ENCODE data around the gene GPC1.
"Not testable (repeated sequence)": the region's sequence is repeated elsewhere in the genome, so short reads cannot be mapped to it uniquely, and the experiment has no call there.

Gene GPC1, protein sequence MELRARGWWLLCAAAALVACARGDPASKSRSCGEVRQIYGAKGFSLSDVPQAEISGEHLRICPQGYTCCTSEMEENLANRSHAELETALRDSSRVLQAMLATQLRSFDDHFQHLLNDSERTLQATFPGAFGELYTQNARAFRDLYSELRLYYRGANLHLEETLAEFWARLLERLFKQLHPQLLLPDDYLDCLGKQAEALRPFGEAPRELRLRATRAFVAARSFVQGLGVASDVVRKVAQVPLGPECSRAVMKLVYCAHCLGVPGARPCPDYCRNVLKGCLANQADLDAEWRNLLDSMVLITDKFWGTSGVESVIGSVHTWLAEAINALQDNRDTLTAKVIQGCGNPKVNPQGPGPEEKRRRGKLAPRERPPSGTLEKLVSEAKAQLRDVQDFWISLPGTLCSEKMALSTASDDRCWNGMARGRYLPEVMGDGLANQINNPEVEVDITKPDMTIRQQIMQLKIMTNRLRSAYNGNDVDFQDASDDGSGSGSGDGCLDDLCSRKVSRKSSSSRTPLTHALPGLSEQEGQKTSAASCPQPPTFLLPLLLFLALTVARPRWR

DNA sequence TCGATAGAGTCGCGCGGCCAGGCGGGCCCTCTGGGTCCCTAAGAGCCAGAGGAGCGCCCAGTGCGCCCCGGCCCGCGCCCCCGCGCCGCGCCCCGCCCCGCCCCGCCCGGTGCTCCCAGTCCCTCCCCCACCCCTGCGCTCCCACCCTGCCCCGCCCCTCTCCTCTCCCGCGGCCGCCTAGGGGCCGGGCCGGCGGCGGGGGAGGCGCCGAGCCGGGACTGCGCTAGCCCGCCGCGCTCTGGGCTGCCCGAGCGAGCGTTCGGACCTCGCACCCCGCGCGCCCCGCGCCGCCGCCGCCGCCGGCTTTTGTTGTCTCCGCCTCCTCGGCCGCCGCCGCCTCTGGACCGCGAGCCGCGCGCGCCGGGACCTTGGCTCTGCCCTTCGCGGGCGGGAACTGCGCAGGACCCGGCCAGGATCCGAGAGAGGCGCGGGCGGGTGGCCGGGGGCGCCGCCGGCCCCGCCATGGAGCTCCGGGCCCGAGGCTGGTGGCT is at the start of gene GPC1:
Gene GPC1, plus strand, starts transcription at position 207 of the 491 bp plus-strand sequence. Its CDS starts 256 bp downstream, at position 463.
- no peak for FAIRE-seq

DNA sequence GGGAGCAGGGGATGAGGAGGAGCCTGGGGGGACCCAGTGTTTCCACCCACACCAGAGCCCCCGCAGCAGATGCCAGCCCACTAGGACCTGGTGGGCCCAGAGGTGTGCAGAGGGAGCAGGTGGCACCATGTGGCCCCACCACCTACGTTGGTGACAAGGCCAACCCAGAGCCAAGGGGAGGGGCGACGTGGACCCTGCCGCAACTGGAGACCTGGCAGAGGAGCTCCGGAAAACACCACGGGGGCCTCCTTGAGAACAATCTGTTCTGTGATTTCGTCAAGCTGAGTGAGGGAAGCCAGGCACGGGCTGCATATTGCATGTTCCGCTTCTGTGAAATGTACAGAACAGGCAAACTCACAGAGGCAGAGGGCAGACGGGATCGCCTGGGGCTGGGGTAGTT is 49.1 kb upstream of the GPC1 start:
- no peak for FAIRE-seq

DNA sequence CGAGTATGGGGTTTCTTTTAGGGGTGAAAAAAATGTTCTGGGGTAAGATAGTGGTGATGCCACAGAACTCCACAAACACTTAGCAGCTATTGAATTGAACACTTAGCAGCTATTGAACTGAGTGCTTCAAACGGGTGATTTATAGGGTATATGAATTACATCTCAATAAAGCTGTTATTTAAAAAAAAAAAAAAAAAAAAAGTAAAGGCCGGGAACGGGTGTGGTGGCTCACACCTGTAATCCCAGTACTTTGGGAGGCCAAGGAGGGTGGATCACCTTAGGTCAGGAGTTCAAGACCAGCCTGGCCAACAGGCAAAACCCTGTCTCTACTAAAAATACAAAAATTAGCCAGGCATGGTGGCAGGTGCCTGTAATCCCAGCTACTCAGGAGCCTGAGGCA is 48.7 kb upstream of the GPC1 start:
- not testable (repeated sequence) for FAIRE-seq

DNA sequence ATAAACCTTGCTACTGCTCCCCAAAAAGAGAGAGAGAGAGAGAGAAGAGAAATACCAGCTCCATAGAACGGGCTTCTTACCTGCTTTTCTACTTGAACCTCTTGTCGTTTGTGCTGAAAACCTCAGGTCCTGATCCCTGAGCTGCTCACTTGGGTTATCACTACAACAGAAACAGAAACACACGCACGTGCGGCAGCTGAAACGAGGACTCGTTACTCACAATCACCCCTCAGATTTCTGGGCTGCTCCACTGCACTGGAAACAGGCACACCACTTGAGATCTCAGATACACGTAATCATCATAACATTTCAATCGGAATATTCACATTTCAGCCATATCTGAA is 48.2 kb upstream of the GPC1 start:
- FAIRE-seq: no peak

DNA sequence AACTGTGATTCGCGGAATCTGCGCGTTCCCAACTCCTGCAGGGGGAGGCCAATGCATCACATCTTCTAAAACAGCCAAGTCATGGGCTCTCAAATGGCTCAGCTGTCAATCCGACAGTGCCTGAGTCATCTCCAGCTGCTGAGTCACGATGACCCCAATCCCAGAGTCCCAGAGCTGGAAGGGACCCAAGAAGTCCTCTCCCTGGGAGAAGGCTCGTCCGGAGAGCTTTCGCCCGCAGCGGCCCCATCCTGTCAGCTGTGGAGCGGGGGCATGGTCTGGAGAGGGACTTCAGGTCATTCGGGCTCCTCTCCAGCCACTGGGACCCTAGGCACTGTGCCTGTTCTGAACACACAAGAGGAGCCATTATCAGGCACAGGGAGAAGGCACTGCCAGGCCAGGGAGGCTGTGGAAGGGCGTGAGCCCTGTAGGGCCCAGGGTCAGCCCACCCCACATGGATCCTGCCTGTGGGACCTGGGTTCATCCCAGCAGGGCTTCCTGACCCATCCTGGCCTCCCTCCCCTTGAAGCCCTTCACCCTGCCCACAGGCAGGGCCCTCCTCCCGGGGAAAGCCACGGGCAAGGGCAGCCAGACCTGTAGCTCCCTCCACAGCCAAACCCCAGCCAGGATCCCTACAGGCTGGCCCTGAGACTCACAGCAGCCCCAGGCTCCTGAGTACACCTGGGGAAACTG is 47.6 kb upstream of the GPC1 start:
- no peak for FAIRE-seq

DNA sequence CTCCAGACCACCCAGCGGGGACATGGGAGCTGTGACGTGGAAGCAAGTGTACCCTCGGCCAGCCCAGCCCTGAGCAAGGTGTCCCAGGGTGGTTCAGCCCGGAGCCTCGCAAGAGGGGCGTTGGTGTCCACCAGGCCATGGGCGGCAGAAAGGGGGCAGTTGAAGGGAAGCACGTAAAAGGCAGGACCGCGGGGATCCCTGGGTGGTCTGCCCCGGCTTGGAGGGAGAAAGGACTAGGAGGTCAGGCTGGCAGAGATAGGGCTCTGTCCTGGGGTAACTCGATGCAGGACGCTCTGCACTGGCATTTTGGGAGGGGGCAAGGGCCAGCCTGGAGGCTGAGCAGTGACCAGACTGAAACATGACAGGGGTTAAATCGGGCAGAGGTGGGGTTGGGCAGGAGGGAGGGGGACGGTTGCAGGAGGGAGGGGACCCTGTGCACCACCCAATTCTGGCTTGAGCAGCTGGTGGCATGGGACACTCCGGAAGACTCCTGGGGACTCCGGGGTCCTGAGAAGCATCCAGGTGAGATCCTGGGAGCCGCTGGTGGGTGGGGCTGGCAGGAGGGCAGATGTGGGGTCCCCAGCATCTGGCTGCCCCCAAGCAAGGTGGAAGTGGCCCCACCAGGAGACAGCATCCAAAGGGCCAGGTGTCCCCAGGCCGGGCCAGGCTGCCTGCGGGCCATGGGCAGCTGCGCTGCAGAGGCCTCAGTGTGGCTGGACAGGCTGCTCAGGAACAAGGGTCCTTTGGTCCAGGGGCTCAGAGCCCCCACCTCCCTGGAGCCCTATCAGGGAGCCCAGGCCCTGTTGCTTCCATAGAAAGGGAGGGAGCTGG is 46.8 kb upstream of the GPC1 start:
- no peak for FAIRE-seq

DNA sequence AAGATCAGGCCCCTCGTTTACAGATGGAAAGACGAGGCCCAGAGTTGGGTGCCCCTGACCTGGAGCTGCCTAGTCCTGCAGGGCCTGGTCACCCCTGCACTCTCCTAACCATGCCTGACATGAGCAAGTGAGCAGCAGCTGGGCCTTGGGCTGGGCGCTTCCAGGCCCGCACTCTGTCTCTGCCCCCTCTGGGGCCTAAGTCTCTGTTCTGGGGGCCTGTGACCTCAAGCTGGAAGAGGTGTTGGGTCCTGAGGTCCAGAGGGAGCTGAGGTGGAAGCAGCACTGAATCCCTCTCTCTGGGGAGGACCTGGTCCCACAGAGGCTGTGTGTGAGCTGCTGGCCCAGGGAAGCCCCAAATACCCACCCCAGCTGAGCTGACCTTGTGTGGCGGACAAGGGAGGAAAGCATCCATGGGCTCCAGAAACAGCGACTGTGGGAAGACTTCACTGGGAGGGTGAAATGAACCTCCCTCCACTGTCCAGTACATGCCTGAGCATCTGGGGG is 46.1 kb upstream of the GPC1 start:
- FAIRE-seq: no peak

DNA sequence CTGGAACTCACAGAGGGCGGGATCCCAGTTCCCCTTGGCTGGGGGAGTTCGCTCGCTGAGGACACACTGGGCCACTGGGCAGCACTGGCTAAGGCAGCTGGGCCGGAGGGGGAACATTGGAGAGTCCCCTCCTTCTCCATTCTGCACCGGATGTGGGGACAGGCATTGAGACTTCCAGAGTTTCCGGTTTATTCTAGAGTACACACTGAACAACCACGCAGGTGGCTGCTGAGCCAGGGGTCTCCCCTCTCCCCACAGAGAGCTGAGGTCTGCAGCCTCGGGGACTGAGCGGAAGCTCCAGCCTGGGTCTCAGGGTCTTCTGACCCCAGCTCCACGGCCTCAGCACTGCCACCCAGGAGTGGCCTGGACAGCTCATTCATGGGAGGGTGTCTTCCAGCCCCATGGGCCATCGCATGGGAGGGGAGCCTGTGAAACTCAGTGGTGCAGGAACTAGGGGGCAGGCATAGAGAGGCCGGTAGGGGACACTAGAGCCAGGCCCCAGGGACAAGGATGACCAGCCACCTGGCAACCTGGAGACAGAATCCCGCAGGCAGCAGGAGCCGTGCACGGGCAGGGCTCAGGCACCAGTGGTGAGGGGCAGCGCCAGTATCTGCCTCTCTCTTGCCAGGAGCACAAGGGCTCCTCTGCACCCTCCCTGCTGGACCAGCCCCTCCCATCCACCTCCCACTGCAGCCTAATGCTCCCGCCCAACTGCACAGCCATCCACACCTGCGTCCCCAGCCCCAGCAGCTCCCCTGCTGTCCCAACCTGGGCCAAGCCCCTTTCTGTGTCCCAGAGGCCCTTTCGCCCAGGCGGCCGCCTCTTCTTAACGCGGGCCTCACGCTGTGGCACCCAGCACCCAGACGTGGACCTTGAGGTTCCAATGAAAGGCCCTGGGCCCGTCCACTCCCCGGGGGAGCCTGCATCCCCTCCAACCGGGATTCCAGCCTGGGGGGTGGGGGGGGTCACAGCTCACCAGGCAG is 45.1 kb upstream of the GPC1 start:
- FAIRE-seq: no peak

DNA sequence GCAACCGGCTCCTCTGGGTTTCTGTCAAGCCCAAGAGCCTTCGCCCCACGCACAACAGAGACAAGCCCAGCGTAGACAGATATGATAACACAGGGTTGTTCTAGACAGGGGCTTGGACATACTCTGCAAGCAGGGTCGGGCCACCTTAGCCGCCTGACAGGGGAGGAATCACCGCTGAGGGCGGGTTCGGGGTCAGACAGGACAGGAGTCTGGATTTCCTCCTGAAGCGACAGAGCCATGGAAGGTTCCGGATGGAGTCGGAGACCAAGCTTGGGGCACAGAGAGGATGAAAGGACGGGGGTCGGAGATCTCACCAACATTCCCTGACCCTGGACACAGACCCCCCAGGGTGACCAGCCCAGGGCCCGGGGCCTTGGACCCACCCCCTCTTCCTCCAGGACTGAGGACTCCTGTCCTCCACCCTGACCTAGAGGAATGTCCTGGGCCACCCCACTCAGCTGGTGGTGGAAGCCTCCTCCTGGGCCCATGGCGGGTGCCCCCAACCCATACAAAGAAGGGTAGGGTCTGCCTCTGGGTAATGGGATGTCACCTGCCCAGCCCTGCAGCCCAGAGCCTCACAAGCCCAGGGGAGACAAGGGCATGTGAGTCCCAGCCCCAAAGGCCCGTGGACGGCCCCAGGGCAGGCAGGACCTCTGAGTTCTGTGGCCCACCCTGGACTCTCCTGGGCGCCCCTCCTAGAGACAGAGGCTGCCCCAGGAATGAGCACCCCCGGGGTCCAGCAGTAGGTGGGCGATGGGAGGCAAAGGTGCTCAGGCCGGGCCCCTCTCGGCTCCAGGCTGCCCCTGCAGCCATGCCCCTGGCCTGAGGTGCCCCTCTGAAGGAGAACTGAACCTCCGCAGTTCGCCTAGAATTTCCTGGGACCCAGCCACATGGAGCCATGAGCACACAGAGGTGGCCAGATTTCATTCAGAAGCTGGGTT is 44.1 kb upstream of the GPC1 start:
- FAIRE-seq: no peak

DNA sequence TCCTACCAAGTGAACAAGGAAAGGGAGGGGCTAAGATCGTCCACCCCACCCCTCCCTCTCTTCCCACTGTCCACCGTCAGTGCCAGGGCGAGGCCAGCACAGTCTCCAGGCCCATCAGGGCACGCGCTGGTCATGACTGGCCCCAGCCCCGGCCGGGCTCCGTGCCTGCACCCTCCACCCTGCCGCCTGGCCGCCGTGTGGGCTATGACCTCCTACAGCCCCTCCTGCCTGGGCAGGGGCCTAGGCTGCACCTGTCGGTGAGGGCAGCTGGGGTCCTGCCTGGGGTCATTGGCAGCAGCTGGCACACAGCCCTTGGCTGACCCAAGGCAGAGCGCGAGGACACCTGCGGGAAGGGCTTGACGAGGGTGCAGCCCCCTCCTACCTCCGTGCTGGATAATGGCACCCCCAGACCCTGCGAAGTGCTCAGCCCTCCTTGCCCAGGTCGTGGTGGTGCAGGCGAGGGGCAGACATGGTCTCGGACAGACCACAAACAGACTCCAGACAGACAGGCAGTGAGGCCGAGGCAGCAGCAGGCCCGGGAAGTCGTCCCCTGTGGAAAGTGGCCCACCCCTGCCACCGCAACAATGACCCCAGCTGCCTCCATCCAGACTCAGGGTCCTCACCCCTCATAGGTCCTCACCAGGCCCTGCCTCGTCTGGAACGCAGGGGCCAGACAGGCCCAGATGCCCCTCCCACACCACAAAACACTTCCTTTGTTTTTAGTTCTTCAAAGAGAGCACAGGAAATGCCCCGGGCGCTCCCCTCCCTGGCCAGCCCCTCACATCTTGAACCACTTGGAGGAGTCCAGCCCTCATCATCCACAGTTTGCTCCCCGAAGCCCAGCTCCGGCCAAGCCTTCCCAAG is 43.1 kb upstream of the GPC1 start:
- FAIRE-seq: no peak

DNA sequence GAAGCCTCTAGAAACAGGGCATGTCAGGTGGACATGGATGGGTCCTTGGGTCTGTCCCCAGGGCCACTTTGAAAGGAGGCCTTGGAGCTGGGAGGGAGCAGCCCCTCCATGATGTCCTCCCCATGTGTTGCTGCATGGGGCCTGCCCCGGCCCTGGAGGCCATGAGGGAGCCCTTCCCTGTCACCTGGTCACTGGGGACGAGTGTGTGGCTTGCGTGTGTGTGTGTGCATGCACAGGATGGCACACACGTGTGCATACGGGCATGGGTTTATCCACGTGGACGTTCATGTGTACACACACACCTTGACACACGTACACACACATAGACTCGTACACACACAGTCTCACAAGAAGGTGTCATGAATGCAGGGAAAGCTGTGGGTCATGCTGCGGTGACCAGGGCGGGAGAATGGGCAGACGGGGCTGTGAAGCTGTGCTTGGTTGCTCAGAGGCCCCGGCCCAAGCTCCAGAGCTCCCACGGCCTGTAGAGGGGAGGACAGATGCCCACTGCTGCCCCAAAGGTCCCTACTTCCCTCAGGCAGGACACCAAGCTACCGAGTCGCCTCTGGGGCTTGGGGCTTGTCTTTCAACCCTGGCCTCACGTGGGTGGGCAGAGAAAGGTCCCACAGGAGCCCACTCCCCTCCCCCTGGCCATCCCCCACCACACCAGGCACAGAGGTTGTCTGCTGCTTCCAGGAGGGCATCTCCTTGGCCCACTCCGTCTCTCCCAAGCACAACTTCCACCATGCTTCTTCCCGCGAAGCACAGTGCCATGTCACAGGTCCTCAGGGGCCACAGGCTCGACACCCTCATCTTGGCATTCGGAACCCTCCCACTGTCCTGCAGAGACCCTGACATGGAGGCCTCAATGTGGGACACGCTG is 42.3 kb upstream of the GPC1 start:
- no peak for FAIRE-seq

DNA sequence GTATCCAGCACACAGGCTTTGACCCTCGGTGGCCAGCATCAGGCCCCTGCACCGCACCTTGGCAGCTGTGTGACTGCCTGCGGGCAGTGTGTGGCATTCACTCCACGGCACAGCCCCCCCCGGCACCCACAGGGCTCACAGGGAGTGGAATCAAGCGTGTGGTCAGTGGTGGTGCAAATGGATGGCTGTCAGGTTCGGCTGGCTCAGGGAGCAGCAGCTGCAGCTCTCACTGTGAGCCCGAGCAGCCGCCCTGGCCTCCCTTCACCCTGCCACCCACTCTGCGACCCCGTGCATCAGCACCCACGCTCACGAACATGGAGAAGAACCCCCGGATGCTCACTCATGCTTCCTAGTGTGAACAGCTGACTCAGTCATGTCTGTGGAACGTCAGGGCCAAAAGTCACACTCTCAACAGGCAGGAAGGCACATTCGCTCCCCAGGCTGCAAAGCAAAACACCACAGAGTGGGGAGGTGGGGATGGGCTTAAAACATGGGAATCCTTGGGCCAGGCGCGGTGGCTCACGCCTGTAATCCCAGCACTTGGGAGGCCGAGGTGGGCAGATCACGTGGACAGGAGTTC is 41.5 kb upstream of the GPC1 start:
- FAIRE-seq: no peak

DNA sequence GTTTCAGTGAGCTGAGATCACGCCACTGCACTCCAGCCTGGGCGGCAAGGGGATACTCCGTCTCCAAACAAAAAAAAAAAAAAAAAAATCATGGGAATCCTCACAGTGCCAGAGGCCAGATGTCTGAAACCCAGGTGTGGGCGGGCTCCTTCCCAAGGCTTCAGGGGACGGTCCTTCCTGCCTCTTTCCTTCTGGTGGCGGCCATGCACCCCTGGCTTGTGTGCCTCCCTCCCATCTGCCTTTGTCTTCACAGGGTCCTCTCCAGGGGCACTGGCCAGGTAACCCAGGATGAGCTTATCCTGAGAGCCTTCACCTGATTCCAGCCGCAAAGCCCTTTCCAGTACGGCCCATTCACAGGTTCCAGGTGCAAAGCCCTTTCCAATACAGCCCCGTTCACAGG is 40.9 kb upstream of the GPC1 start:
- no peak for FAIRE-seq

DNA sequence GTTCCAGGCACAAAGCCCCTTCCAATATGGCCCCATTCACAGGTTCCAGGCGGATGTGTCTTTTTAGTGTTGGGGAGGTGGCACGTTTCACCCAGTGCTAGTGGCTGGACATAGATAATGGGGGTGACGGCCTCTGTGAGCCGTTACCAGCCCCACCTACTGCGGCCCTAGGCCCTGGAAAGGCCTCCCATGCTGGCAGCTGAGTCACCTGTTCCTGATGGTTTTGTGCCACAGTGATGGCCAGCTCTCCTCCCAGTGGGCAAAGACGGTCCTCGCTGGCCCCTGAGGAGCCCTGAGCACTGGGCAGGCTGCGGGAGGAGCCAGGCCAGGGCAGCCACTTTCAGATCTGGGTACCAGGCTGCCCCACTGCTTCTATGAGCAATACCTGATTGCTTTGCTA is 40.0 kb upstream of the GPC1 start:
- FAIRE-seq: no peak

DNA sequence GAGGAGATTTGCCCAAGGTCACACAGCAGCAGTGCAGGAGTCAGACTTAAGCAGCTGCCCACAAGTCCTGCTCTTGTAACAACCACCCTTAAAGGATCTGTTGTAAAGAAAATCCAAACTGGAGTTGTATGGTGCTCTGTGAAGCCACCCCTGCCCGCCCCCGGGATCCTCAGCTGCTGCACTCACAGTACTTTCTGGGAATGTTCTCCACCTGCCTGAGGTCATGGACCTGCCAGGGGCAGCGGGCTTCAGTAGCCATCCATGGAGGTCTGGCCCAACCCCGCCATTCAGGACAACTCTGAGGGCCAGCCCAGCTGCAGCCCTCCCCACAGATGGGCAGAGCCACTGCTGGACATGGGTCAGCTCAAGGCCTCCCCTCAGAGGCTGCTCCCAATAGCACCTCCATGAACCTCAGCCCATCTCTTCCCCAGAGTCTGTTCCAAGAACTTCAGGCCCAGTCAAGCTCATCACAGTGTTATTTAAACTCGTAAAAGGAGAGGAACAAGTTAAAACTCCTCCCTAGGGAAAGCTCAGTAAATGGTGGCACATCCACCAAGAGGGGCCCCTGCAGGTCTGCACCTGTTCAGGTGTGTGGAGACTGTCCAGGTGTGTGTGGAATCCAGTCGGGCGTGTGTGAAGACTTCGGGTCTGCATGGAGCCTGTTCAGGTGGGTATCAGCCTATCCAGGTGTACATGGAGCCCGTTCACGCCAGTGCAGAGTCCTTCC is 39.4 kb upstream of the GPC1 start:
- FAIRE-seq: no peak

DNA sequence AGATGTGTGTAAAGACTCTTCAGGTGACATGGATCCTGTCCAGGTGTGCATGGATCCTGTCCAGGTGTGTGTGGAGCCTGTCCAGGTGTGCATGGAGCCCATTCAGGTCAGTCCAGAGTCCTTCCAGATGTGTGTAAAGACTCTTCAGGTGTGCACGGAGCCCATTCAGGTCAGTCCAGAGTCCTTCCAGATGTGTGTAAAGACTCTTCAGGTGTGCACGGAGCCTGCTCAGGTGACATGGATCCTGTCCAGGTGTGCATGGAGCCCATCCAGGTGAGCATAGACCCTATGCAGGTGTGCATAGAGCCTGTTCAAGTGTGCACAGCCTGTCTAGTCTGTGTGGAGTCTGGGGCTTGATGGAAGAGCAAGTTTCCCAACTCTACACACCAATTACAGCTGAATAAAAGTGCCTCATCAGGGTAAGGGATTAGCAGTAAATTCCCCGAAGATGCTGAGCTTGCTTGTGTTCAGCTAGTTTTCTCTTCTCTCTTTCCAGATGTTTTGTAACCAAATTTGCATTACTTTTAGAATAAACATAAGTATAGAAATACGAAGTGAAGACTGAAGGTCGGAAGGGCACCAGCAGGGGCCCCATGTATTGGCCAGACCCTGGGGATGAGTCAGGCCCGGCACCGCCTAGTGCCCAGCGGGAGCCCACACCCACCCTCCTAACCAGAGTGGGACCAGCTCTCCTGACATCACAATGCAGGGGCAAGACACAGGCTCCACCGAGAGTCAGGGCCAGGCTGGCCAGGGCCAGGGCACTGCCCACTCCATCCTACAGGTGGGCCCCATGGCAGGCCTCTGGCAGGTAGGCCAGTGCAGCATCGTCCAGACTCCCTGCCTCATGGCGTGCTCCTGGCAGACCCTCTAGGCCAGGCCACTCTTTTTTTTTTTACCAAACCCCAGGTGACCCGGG is 38.6 kb upstream of the GPC1 start:
- FAIRE-seq: no peak

Measured in colon (tissue), 2 donors.